Heart left ventricle (tissue), 13 donors: ENCODE measurements around the gene EXOC4.

Source experiments
- CTCF ChIP-seq, 12 donors: fragments of 200-600 bp; sonication (generic) in 4 of 12; IDR thresholded peaks; one replicate each; pipeline versions ENCODE4 v1.5.0 to v1.8.0; 2018 to 2022; ENCODE audit warnings: antibody characterized with exemption in 12 of 12, mild to moderate bottlenecking in 5 of 12
- POLR2A ChIP-seq, 2 donors: fragments of 450-650 bp; IDR thresholded peaks; one replicate each; pipeline ENCODE4 v1.6.1; 2017; ENCODE audit warnings: antibody characterized with exemption in 2 of 2, mild to moderate bottlenecking in 2 of 2, moderate library complexity in 2 of 2
- donor health status: ischemic (EF 13 %, LVEDD 7.1; RV severe dilation, severe dysfunction).
- donor health status: DM: no; HTN: yes; CAD: no.
- donor health status: DM: no; HTN: no; CAD: no.
- donor health status: ischemic (EF 25% LVEDD 6.9; RV normal size, moderate dysfunction).
- donor health status: ischemic (EF 25% LVEDD 5.7; RV mildly dilated, moderate dysfunction).
- donor health status: ischemic (EF 35%, LVEDD 5.7; RV mildly dilated, moderate dysfunction).
- donor health status: nonischemic (EF 11% LVEDD 7.7; RV severe dilation, severe dysfunction).
- donor health status: DM: yes; HTN: yes; CAD: no.
- donor health status: PGD.
- donor health status: ischemic (EF 29% LVEDD 5.4; RV normal size, mild dysfunction).
- donor health status: nonischemic (EF 23%, LVEDD 6.1; RV moderate dilation, normal function).

GRCh38 chr7:133712544-133712943 is 459.7 kb downstream of the EXOC4 start:
- TF ChIP-seq CTCF (IDR thresholded peaks at IDR 0.05) (no peak), POLR2A (IDR thresholded peaks at IDR 0.05) (no peak)
